ENCODE measurements around the gene KATNAL1. TPM values are rescaled to one million over a fixed set of nuclear protein-coding genes. Genes with fewer than 3 reads are reported as not detected.
A peak's percentile ranks its signal among the peaks of the same experiment; 100 is the strongest.

Gene KATNAL1
- total and polyA plus RNA-seq, 2 experiments from 2014 or later = 6.0 to 21.2 TPM

DNA sequence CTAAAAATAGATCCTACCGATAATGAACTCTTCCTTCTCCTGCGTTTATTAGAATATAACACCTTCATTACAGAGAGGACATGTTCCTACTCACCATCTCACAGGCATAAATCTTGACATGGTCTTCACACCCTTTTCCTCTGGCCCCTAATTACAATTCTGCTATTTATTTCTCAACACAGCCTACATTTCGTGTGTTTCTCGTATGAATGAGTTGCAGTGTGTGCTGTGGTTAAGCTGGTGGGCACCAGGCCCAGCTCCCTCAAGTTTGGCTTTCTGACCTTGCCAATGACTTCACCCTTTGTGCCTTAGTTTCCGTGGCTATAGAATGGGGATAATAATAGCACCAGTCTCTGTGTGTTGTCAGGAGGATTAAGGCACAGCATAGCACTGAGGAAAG lies 12.3 kb upstream of the KATNAL1 start:
- Histone ChIP-seq H3K4me1 (ENCODE audit: low read depth) (peaks cover 6% of the 10 kb centered on the region), H3K27me3 (no peaks in the 10 kb centered on the region), H3K4me3 (no peak overlapping the region), H3K27ac (no peak overlapping the region), H3K36me3 (no peaks in the 10 kb centered on the region), H3K9me3 (ENCODE audit: low read depth) (no peaks in the 10 kb centered on the region)
- TF ChIP-seq CTCF (IDR thresholded peaks at IDR 0.05; ENCODE audit: low read depth, low read length) = no peak
- DNase-seq (ENCODE audit: low read depth in 1 of 2, low spot score in 1 of 2) = peak in 1 of 2 donors; percentile 50

GRCh38 chr13:30319130-30319529 lies 11.8 kb upstream of the KATNAL1 start:
- no peak for DNase-seq (ENCODE audit: low read depth in 1 of 2, low spot score in 1 of 2)
- Histone ChIP-seq H3K9me3 (ENCODE audit: low read depth) (no peaks in the 10 kb centered on the region), H3K4me3 (no peak overlapping the region), H3K4me1 (ENCODE audit: low read depth) (peaks cover 11% of the 10 kb centered on the region), H3K36me3 (no peaks in the 10 kb centered on the region), H3K27ac (no peak overlapping the region), H3K27me3 (no peaks in the 10 kb centered on the region)
- no peak for TF ChIP-seq CTCF (IDR thresholded peaks at IDR 0.05; ENCODE audit: low read depth, low read length)

- TF ChIP-seq CTCF (IDR thresholded peaks at IDR 0.05; ENCODE audit: low read depth, low read length) = no peak
- Histone ChIP-seq H3K27ac (no peak overlapping the region), H3K4me1 (ENCODE audit: low read depth) (peaks cover 11% of the 10 kb centered on the region), H3K27me3 (no peaks in the 10 kb centered on the region), H3K4me3 (no peak overlapping the region), H3K36me3 (no peaks in the 10 kb centered on the region), H3K9me3 (ENCODE audit: low read depth) (no peaks in the 10 kb centered on the region)
- DNase-seq (ENCODE audit: low read depth in 1 of 2, low spot score in 1 of 2) = peak in 1 of 2 donors; percentile 53
These were observed 10.7 kb upstream of the KATNAL1 start for GRCh38 chr13:30318026-30318425.

GRCh38 chr13:30314562-30314961 lies 7.2 kb upstream of the KATNAL1 start:
- Histone ChIP-seq H3K27me3 (no peaks in the 10 kb centered on the region), H3K4me3 (no peak overlapping the region), H3K36me3 (no peaks in the 10 kb centered on the region), H3K4me1 (ENCODE audit: low read depth) (peaks cover 17% of the 10 kb centered on the region), H3K9me3 (ENCODE audit: low read depth) (no peaks in the 10 kb centered on the region), H3K27ac (no peak overlapping the region)
- TF ChIP-seq CTCF (IDR thresholded peaks at IDR 0.05; ENCODE audit: low read depth, low read length) = no peak
- no peak for DNase-seq (ENCODE audit: low read depth in 1 of 2, low spot score in 1 of 2)

DNA sequence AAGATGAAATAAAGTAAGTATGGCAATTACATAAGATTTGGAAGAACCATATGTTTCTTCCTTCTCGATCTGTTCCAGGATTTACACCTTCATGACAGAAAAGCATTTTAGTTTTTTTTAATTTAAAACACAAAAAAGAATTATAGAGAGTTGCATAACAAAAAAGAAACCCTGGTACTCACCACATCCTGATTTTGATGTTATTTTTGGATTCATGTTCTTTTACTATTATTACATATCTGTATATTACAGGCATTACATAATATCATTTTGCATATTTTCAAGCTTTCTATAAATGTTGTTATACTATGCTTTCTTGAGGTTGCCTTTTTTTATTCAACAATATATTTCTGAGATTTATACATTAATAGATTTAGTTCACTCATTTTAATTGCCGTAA lies 6.7 kb upstream of the KATNAL1 start:
- H3K36me3 ChIP-seq = no peaks in the 10 kb centered on the region
- no peak overlapping the region for H3K4me3 ChIP-seq
- peaks cover 17% of the 10 kb centered on the region for H3K4me1 ChIP-seq (ENCODE audit: low read depth)
- no peaks in the 10 kb centered on the region for H3K27me3 ChIP-seq
- no peaks in the 10 kb centered on the region for H3K9me3 ChIP-seq (ENCODE audit: low read depth)
- no peak overlapping the region for H3K27ac ChIP-seq
- DNase-seq (ENCODE audit: low read depth in 1 of 2, low spot score in 1 of 2) = no peak
- no peak for TF ChIP-seq CTCF (IDR thresholded peaks at IDR 0.05; ENCODE audit: low read depth, low read length)

GRCh38 chr13:30313311-30313710 lies 6.0 kb upstream of the KATNAL1 start:
- H3K4me1 ChIP-seq (ENCODE audit: low read depth) = peaks cover 17% of the 10 kb centered on the region
- no peak overlapping the region for H3K27ac ChIP-seq
- no peak for DNase-seq (ENCODE audit: low read depth in 1 of 2, low spot score in 1 of 2)
- no peaks in the 10 kb centered on the region for H3K36me3 ChIP-seq
- no peaks in the 10 kb centered on the region for H3K27me3 ChIP-seq
- no peak overlapping the region for H3K4me3 ChIP-seq
- H3K9me3 ChIP-seq (ENCODE audit: low read depth) = no peaks in the 10 kb centered on the region
- TF ChIP-seq CTCF (IDR thresholded peaks at IDR 0.05; ENCODE audit: low read depth, low read length) = no peak

Data from cardiac muscle cell (in vitro differentiated cells and primary cell).